SK-N-SH (cell line): Measurements from ENCODE around the gene FLYWCH1. TPM values are rescaled to one million over a fixed set of nuclear protein-coding genes. Genes with fewer than 3 reads are reported as not detected.

Source experiments
- CTCF ChIA-PET: fragments of 300-600, 350-600 bp; formaldehyde crosslinking; extraction: SDS; loops from one replicate; lab custom pipeline; 2021; lab: Yijun Ruan, JAX
- POLR2A ChIA-PET: fragments of 350-600 bp; sonication (Branson Sonifier 250); formaldehyde crosslinking; extraction: SDS; loops from one replicate; lab custom pipeline; 2020; ENCODE audit warnings: antibody characterized with exemption, inconsistent platforms; lab: Yijun Ruan, JAX
- DNase-seq: peaks from one replicate; pipeline ENCODE4 v3.0.0; 2012
- H2AFZ ChIP-seq: fragments of 200-600 bp; sonication (generic); 2 replicates; pipeline ENCODE4 v1.8.1; 2016; ENCODE audit warnings: antibody characterized with exemption, mild to moderate bottlenecking, low read depth
- H3F3A ChIP-seq: fragments of 200-600 bp; sonication (generic); replicated peaks from 2 replicates; pipeline ENCODE3; 2016; ENCODE audit warnings: antibody characterized with exemption, mild to moderate bottlenecking; ENCODE audit not compliant: insufficient read depth
- H3K27ac ChIP-seq, 2 experiments: fragments of 200-500 bp in 1 of 2; fragments of 200-600 bp in 1 of 2; sonication (Bioruptor generic) in 1 of 2; sonication (generic), shearing (Covaris generic) in 1 of 2; 2 replicates each; pipeline versions ENCODE4 v1.5.1 to v1.6.1; 2014 to 2016; ENCODE audit warnings: low read depth in 2 of 2, inconsistent platforms in 1 of 2, low read length in 1 of 2, mild to moderate bottlenecking in 1 of 2, mixed read lengths in 1 of 2
- H3K27me3 ChIP-seq: fragments of 200-600 bp; sonication (generic), shearing (Covaris generic); 2 replicates; pipeline ENCODE4 v1.6.1; 2016; ENCODE audit warnings: mixed run types; ENCODE audit not compliant: insufficient read depth
- H3K36me3 ChIP-seq, 2 experiments: fragments of 200-500 bp in 1 of 2; fragments of 200-600 bp in 1 of 2; sonication (Bioruptor generic) in 1 of 2; sonication (generic) in 1 of 2; replicated peaks in 1 of 2; 2 replicates each; pipeline versions ENCODE3 to v1.5.1; 2014 to 2016; ENCODE audit warnings: low read length in 1 of 2, mild to moderate bottlenecking in 1 of 2; ENCODE audit not compliant: insufficient read depth in 2 of 2, control insufficient read depth in 1 of 2
- H3K4me1 ChIP-seq, 2 experiments: fragments of 200-500 bp in 1 of 2; fragments of 200-600 bp in 1 of 2; sonication (Bioruptor generic) in 1 of 2; sonication (generic), shearing (Covaris generic) in 1 of 2; 2 replicates each; pipeline versions ENCODE4 v1.5.1 to v1.6.1; 2014 to 2016; ENCODE audit warnings: low read depth in 1 of 2, low read length in 1 of 2, mixed run types in 1 of 2; ENCODE audit not compliant: insufficient read depth in 2 of 2, control insufficient read depth in 1 of 2
- H3K4me2 ChIP-seq: fragments of 200-600 bp; sonication (generic), shearing (Covaris generic); 2 replicates; pipeline ENCODE4 v1.6.1; 2017; ENCODE audit warnings: mixed run types
- H3K4me3 ChIP-seq, 2 experiments: fragments of 200-500 bp in 1 of 2; fragments of 200-600 bp in 1 of 2; sonication (Bioruptor generic) in 1 of 2; sonication (generic), shearing (Covaris generic) in 1 of 2; 2 replicates each; pipeline versions ENCODE4 v1.5.1 to v1.8.1; 2014 to 2016; ENCODE audit warnings: low read depth in 2 of 2, inconsistent platforms in 1 of 2, low read length in 1 of 2, mild to moderate bottlenecking in 1 of 2, mixed read lengths in 1 of 2, moderate library complexity in 1 of 2
- H3K79me2 ChIP-seq: fragments of 200-600 bp; sonication (generic); 2 replicates; pipeline ENCODE4 v1.8.1; 2017; ENCODE audit warnings: mild to moderate bottlenecking; ENCODE audit not compliant: insufficient read depth
- H3K9ac ChIP-seq: fragments of 200-600 bp; sonication (generic); 2 replicates; pipeline ENCODE4 v1.6.1; 2017; ENCODE audit warnings: mixed run types
- H3K9me2 ChIP-seq: fragments of 200-600 bp; sonication (generic); 2 replicates; pipeline ENCODE4 v1.6.1; 2017; ENCODE audit warnings: mixed run types
- H3K9me3 ChIP-seq: fragments of 200-600 bp; sonication (generic); 2 replicates; pipeline ENCODE4 v1.6.1; 2017; ENCODE audit warnings: mixed run types, mild to moderate bottlenecking, moderate library complexity
- H4K20me1 ChIP-seq: fragments of 200-600 bp; sonication (generic); 2 replicates; pipeline ENCODE4 v1.6.1; 2017; ENCODE audit warnings: mild to moderate bottlenecking, mixed run types; ENCODE audit not compliant: insufficient read depth
- ELF1 ChIP-seq: IDR thresholded peaks from 2 replicates; pipeline ENCODE4 v1.4.0; 2012
- IRF3 ChIP-seq: fragments of 150-350 bp; IDR thresholded peaks from 2 replicates; pipeline ENCODE4 v1.6.1; 2016; ENCODE audit warnings: mild to moderate bottlenecking, low read depth, low read length
- MEF2A ChIP-seq: IDR thresholded peaks from 2 replicates; pipeline ENCODE4 v1.4.0; 2012; ENCODE audit warnings: low read depth, borderline replicate concordance
- NFIC ChIP-seq: IDR thresholded peaks from 2 replicates; pipeline ENCODE4 v1.4.0; 2012; ENCODE audit warnings: borderline replicate concordance
- PBX3 ChIP-seq: IDR thresholded peaks from 2 replicates; pipeline ENCODE4; 2012
- REST ChIP-seq: IDR thresholded peaks from 2 replicates; pipeline ENCODE4 v1.6.1; 2012; ENCODE audit warnings: mild to moderate bottlenecking, low read depth, low read length, moderate library complexity
- RXRA ChIP-seq: IDR thresholded peaks from 2 replicates; pipeline ENCODE4 v1.4.0; 2012; ENCODE audit warnings: low read depth, mild to moderate bottlenecking, borderline replicate concordance
- TCF12 ChIP-seq: IDR thresholded peaks from 2 replicates; pipeline ENCODE4 v1.4.0; 2012
- TEAD4 ChIP-seq: IDR thresholded peaks from 2 replicates; pipeline ENCODE4 v1.4.0; 2012; ENCODE audit warnings: mild to moderate bottlenecking, borderline replicate concordance; ENCODE audit not compliant: insufficient read depth
- YY1 ChIP-seq: IDR thresholded peaks from 2 replicates; pipeline ENCODE4 v1.4.0; 2012; ENCODE audit warnings: low read depth, mild to moderate bottlenecking
- ZBTB33 ChIP-seq: IDR thresholded peaks from 2 replicates; pipeline ENCODE4 v1.4.0; 2012; ENCODE audit warnings: low read depth, borderline replicate concordance
- WGBS: methylation state at CpG from one replicate; pipeline ENCODE4 v1.1.6; 2017; ENCODE audit warnings: low lambda C conversion rate; 5-methylcytosine and 5-hydroxymethylcytosine counted together
- polyA plus RNA-seq, 3 experiments: library from polyadenylated mRNA; depleted of rRNA; stranded (reverse); fragments of >200 nt; gene quantifications; 2 replicates each; pipeline ENCODE4 v1.2.3, GENCODE V29; 2012

Gene FLYWCH1
- polyA plus RNA-seq, 1 of the 3 experiments (the other 2 are of a cell fraction): 30.1 TPM

GRCh38 chr16:2928796-2929195, 17.1 kb downstream of the FLYWCH1 start:
- H3K9me3 ChIP-seq: no peaks in the 10 kb centered on the region
- peaks cover 0 to 18% of the 10 kb centered on the region in 2 experiments for H3K36me3 ChIP-seq
- H3F3A ChIP-seq: peaks cover 5% of the 10 kb centered on the region
- no peak overlapping the region for H2AFZ ChIP-seq
- no peak overlapping the region for H3K4me2 ChIP-seq
- H3K4me3 ChIP-seq: no peak overlapping the region
- DNase-seq: no peak
- ChIA-PET CTCF (interaction anchor here (0.7 to 0.9 kb wide), 2 partner anchors 10 to 136 kb away, joined by 3 read pairs; no protein-coding TSS in a partner anchor), POLR2A (no interaction called here)
- H3K9me2 ChIP-seq: no peaks in the 10 kb centered on the region
- no peak overlapping the region for H3K27ac ChIP-seq
- H3K27me3 ChIP-seq: no peaks in the 10 kb centered on the region
- no peaks in the 10 kb centered on the region for H4K20me1 ChIP-seq
- 96% methylated on average over 4 of the region's 11 CpGs for WGBS
- TF ChIP-seq RXRA: no peak
- no peak for TF ChIP-seq NFIC
- TF ChIP-seq REST: no peak
- TF ChIP-seq ELF1: no peak
- TF ChIP-seq ZBTB33: no peak
- TF ChIP-seq MEF2A: no peak
- no peak for TF ChIP-seq TCF12
- H3K4me1 ChIP-seq: peaks cover 0 to 5% of the 10 kb centered on the region in 2 experiments; a peak in 1 of 4 replicates
- no peak overlapping the region for H3K9ac ChIP-seq
- no peaks in the 10 kb centered on the region for H3K79me2 ChIP-seq

GRCh38 chr16:2929693-2930092, 18.0 kb downstream of the FLYWCH1 start:
- Histone ChIP-seq H4K20me1 (no peaks in the 10 kb centered on the region), H3K9me2 (no peaks in the 10 kb centered on the region), H3K27ac (no peak overlapping the region), H3K4me2 (no peak overlapping the region), H2AFZ (no peak overlapping the region), H3K4me1 (peaks cover 0 to 5% of the 10 kb centered on the region in 2 experiments; a peak in 1 of 4 replicates), H3K79me2 (no peaks in the 10 kb centered on the region), H3K36me3 (peaks cover 0 to 26% of the 10 kb centered on the region in 2 experiments), H3K4me3 (no peak overlapping the region), H3K9me3 (no peaks in the 10 kb centered on the region), H3K9ac (no peak overlapping the region), H3F3A (peaks cover 5% of the 10 kb centered on the region), H3K27me3 (no peaks in the 10 kb centered on the region)
- POLR2A ChIA-PET: no interaction called here
- CTCF ChIA-PET: interaction anchor here (0.7 to 1.3 kb wide), 2 partner anchors 15 to 137 kb away, joined by 3 read pairs; no protein-coding TSS in a partner anchor
- WGBS: 100% methylated on average over 1 of the region's 14 CpGs
- DNase-seq: no peak
- TF ChIP-seq TCF12: no peak
- TF ChIP-seq YY1: no peak
- no peak for TF ChIP-seq ELF1
- no peak for TF ChIP-seq TEAD4
- TF ChIP-seq RXRA: no peak
- no peak for TF ChIP-seq IRF3
- TF ChIP-seq PBX3: no peak
